Right lobe of liver (tissue), 6 donors: ENCODE data around the gene KLHL5. TPM values are rescaled to one million over a fixed set of nuclear protein-coding genes. Genes with fewer than 3 reads are reported as not detected.

Experiments
- ATAC-seq, 4 donors: fragments of 200-7000 bp; cut with Tn5 transposase; one replicate each; pipeline ENCODE4 v1.9.1; 2020; ENCODE audit warnings: mild to moderate bottlenecking in 4 of 4, moderate library complexity in 4 of 4
- DNase-seq, 3 donors: peaks; one replicate each; pipeline ENCODE4 v3.0.0-alpha.2; 2020
- H3K27ac ChIP-seq, 3 donors: fragments of 200-600 bp; one replicate each; pipeline ENCODE4 v1.8.0; 2022
- H3K27me3 ChIP-seq, 2 donors: fragments of 200-600 bp; one replicate each; pipeline ENCODE4 v1.8.0; 2022
- H3K36me3 ChIP-seq, 4 donors: fragments of 200-600 bp; sonication (generic) in 1 of 4; one replicate each; pipeline versions ENCODE4 v1.5.1 to v1.8.0; 2017 to 2022; ENCODE audit warnings: control low read depth in 1 of 4
- H3K4me1 ChIP-seq, 4 donors: fragments of 200-600 bp; sonication (generic) in 1 of 4; one replicate each; pipeline versions ENCODE4 v1.5.1 to v1.8.0; 2017 to 2022; ENCODE audit warnings: control low read depth in 1 of 4
- H3K4me3 ChIP-seq, 3 donors: fragments of 200-600 bp; one replicate each; pipeline ENCODE4 v1.8.0; 2022
- H3K9me3 ChIP-seq, 4 donors: fragments of 200-600 bp; sonication (generic) in 1 of 4; one replicate each; pipeline versions ENCODE4 v1.5.1 to v1.8.0; 2017 to 2022; ENCODE audit warnings: control low read depth in 1 of 4
- POLR2A ChIP-seq: fragments of 450-650 bp; IDR thresholded peaks from one replicate; pipeline ENCODE4 v1.6.1; 2017; ENCODE audit warnings: antibody characterized with exemption, mild to moderate bottlenecking
- WGBS: methylation state at CpG from one replicate; pipeline ENCODE4 v1.1.6; 2018; ENCODE audit warnings: low coverage, low lambda C conversion rate; ENCODE audit not compliant: insufficient coverage; ENCODE audit errors: missing lambda C conversion rate; 5-methylcytosine and 5-hydroxymethylcytosine counted together
- intact Hi-C, 2 donors: fragments of 100-400 bp; cut with DNase I; formaldehyde crosslinking; loops; one replicate each; pipeline versions ENCODE4 v1.11.2 to v1.14.1; 2022
- total RNA-seq, 6 experiments: library from RNA; depleted of rRNA in 2 of 6; stranded (reverse); fragments of >200 nt in 2 of 6; fragmentation: NEBNext Ultra II Directional in 3 of 6; extraction: Animal tissue kit (Norgen Biotek cat#: 25700) in 3 of 6; gene quantifications; one replicate each; pipeline versions ENCODE4 v1.1.0 to v1.2.4, GENCODE V29; 2016 to 2023
- TF ChIP-seq, protein P1 (sequence below), 4 donors: fragments of 200-600 bp in 3 of 4; fragments of 450-650 bp in 1 of 4; IDR thresholded peaks; one replicate each; pipeline versions ENCODE4 v1.5.1 to v1.8.0; 2016 to 2022; ENCODE audit warnings: antibody characterized with exemption in 4 of 4, mild to moderate bottlenecking in 2 of 4
- donor health status: DM: no; HTN: yes; CAD: no.
- donor health status: DM: no; HTN: no; CAD: no.
- donor health status: DM: no; HTN: no; CAD: no.
- donor health status: DM: no; HTN: yes; CAD: no.
- donor health status: DM: no; HTN: yes; CAD: no.

The KLHL5 gene
- total RNA-seq, 6 experiments from 2014 or later: 25.5 to 88.0 (median 42.2) TPM

DNA sequence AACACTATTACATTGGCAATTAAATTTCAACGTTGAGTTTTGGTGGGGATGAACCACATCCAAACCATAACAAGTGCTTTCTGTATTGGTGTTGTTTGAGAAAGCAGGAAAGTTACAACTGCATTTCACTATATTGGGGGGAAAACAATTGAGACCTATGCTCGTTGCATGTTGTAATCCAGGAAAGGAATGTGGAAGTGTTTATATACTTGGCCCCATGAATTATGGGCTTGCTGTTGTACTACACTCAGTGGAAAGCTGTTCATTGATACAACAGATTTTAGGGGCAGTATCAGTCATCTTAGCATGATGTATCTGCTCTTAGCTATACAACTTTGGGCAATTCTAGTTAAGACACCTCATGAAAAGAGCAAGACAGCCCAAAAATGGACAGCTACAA, 52.4 kb downstream of the KLHL5 start:
- WGBS: 75% methylated on average over 2 of the region's 2 CpGs
- H3K36me3 ChIP-seq: peaks cover 0 to 17% (median 4%) of the 10 kb centered on the region in 4 donors

DNA sequence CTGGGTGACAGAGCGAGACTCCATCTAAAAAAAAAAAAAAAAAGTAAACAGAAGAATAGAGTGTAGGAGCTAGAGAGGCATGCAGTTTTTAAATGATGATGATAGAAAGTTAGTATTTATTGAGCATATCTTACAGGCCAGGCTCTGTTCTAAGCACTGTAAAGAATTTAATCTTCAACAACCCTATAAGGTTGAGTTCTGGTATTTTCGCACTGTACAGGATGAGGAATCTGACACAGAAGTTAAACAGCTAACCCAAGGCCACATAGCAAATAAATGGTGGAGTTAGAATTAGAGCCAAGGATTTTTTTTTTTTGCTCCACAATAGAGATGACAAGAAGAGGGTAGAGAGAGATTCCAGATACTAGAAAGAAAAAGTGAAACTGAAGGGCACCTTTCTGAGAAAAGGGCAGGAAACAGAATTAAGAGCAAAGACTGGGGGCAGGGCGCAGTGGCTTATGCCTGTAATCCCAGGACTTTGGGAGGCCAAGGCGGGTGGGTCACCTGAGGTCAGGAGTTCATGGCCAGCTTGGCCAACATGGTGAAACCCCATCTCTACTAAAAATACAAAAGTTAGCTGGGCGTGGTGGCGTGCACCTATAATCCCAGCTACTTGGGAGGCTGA, 56.1 kb downstream of the KLHL5 start:
- Histone ChIP-seq H3K36me3 (peaks cover 0 to 7% (median 3%) of the 10 kb centered on the region in 4 donors), H3K27me3 (no peaks in the 10 kb centered on the region), H3K9me3 (no peaks in the 10 kb centered on the region), H3K4me1 (no peaks in the 10 kb centered on the region), H3K27ac (no peak overlapping the region), H3K4me3 (no peak overlapping the region)
- WGBS: 87% methylated on average over 6 of the region's 6 CpGs
- no peak for TF ChIP-seq POLR2A
- TF ChIP-seq, protein P1, sequence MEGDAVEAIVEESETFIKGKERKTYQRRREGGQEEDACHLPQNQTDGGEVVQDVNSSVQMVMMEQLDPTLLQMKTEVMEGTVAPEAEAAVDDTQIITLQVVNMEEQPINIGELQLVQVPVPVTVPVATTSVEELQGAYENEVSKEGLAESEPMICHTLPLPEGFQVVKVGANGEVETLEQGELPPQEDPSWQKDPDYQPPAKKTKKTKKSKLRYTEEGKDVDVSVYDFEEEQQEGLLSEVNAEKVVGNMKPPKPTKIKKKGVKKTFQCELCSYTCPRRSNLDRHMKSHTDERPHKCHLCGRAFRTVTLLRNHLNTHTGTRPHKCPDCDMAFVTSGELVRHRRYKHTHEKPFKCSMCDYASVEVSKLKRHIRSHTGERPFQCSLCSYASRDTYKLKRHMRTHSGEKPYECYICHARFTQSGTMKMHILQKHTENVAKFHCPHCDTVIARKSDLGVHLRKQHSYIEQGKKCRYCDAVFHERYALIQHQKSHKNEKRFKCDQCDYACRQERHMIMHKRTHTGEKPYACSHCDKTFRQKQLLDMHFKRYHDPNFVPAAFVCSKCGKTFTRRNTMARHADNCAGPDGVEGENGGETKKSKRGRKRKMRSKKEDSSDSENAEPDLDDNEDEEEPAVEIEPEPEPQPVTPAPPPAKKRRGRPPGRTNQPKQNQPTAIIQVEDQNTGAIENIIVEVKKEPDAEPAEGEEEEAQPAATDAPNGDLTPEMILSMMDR (IDR thresholded peaks at IDR 0.05): no peak
- intact Hi-C loops: no loop called here
- DNase-seq (no peak), ATAC-seq (no peak)

More for the DNA sequence above, 52.4 kb downstream of the KLHL5 start:
- no peak for DNase-seq
- Histone ChIP-seq H3K9me3 (no peaks in the 10 kb centered on the region), H3K27ac (no peak overlapping the region), H3K4me1 (no peaks in the 10 kb centered on the region), H3K27me3 (no peaks in the 10 kb centered on the region), H3K4me3 (no peak overlapping the region)
- no peak for ATAC-seq
- intact Hi-C loops: no loop called here
- TF ChIP-seq, protein P1 (IDR thresholded peaks at IDR 0.05): no peak
- TF ChIP-seq POLR2A: no peak

DNA sequence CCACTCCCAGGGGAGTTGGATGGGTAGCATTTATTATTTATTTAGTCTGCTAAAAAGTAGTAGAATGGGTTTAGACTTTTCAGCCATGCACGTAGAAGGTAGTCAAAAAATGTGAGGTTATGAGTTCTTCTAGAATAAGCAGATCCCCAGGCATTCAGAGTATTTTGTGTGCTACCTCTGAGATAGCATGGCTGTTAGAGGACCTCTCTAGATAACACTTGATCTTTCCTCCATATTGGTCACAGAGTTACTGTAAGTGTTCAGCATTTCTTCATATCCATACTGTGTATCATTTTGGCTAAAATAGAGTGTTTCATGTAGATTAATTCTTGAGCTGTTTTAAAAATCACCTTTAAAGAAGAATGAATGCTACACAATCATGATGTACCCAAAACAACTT, 58.4 kb downstream of the KLHL5 start:
- TF ChIP-seq, protein P1 (IDR thresholded peaks at IDR 0.05): no peak
- H3K36me3 ChIP-seq: no peaks in the 10 kb centered on the region
- H3K27me3 ChIP-seq: no peaks in the 10 kb centered on the region
- H3K9me3 ChIP-seq: no peaks in the 10 kb centered on the region
- WGBS: 92% methylated on average over 1 of the region's 1 CpG
- no peaks in the 10 kb centered on the region for H3K4me1 ChIP-seq
- H3K4me3 ChIP-seq: no peak overlapping the region
- no peak overlapping the region for H3K27ac ChIP-seq
- DNase-seq (no peak), ATAC-seq (no peak)
- intact Hi-C loops: loop anchor here in 1 of 2 donors (10.0 kb wide), 1 partner anchor 196 kb away; no protein-coding TSS in a partner anchor

DNA sequence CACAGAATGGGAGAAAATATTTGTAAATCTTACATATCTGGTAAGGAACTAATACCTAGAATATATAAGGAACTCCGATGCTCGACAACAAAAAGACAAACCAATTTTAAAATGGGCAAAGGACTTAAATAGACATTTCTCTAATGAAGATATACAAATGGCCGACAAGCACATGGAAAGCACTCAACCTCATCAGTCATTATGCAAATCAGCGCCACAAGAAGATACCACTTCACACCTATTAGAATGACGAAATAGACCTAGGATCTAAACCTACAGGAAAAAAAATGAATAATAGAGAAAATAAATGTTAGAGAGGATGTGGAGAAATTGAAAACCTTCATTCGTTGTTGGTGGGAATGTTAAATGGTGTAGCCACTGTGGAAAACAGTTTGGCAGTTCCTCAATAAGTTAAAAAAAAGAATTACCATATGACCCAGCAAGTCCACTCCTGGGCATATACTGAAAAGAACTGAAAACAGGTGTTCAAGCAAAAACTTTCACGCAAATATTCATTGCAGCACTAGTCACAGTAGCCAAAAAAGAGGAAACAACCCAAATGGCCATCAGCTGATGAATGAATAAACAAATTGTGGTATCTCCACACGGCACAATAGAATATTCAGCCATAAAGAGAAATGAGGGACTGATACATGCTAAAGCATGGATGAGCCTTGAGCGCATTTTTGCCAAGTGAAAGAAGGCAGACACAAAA, 63.0 kb downstream of the KLHL5 start:
- 88% methylated on average over 9 of the region's 9 CpGs for WGBS
- no peak overlapping the region for H3K27ac ChIP-seq
- no peaks in the 10 kb centered on the region for H3K9me3 ChIP-seq
- TF ChIP-seq, protein P1 (IDR thresholded peaks at IDR 0.05): no peak
- TF ChIP-seq POLR2A: no peak
- DNase-seq (no peak), ATAC-seq (no peak)
- intact Hi-C loops: loop anchor here in 1 of 2 donors (10.0 kb wide), 1 partner anchor 200 kb away; no protein-coding TSS in a partner anchor
- H3K36me3 ChIP-seq: no peaks in the 10 kb centered on the region
- no peaks in the 10 kb centered on the region for H3K27me3 ChIP-seq
- no peak overlapping the region for H3K4me3 ChIP-seq
- no peaks in the 10 kb centered on the region for H3K4me1 ChIP-seq
